Thymus (tissue), 11 donors: ENCODE data around the gene TMEM126B. TPM values are rescaled to one million over a fixed set of nuclear protein-coding genes. Genes with fewer than 3 reads are reported as not detected.
A peak's percentile ranks its signal among the peaks of the same experiment; 100 is the strongest.
"Not testable (repeated sequence)": the region's sequence is repeated elsewhere in the genome, so short reads cannot be mapped to it uniquely, and the experiment has no call there.

Source experiments
- DNase-seq, 9 donors: peaks; one replicate each; pipeline ENCODE4 v3.0.0-alpha.2; 2013; ENCODE audit warnings: low spot score in 9 of 9, low read depth in 6 of 9, missing footprints in 1 of 9
- H3K27ac ChIP-seq, 2 donors: one replicate each; pipeline ENCODE4 v1.5.1; 2013; ENCODE audit warnings: control low read depth in 1 of 2, low read depth in 1 of 2, low read length in 1 of 2, mild to moderate bottlenecking in 1 of 2, moderate library complexity in 1 of 2
- H3K27me3 ChIP-seq, 2 donors: one replicate each; pipeline ENCODE4 v1.5.1; 2013; ENCODE audit warnings: low read length in 1 of 2; ENCODE audit not compliant: control insufficient read depth in 2 of 2, insufficient read depth in 1 of 2
- H3K36me3 ChIP-seq, 2 donors: one replicate each; pipeline ENCODE4 v1.5.1; 2013; ENCODE audit warnings: low read length in 1 of 2, mild to moderate bottlenecking in 1 of 2, moderate library complexity in 1 of 2; ENCODE audit not compliant: control insufficient read depth in 2 of 2, insufficient read depth in 2 of 2
- H3K4me1 ChIP-seq, 2 donors: one replicate each; pipeline ENCODE4 v1.5.1; 2013; ENCODE audit warnings: low read length in 2 of 2; ENCODE audit not compliant: control insufficient read depth in 2 of 2, insufficient read depth in 2 of 2
- H3K4me3 ChIP-seq, 2 donors: one replicate each; pipeline ENCODE4 v1.5.1; 2013; ENCODE audit warnings: low read length in 2 of 2, control low read depth in 1 of 2, mild to moderate bottlenecking in 1 of 2
- H3K9me3 ChIP-seq, 2 donors: one replicate each; pipeline ENCODE4 v1.5.1; 2013; ENCODE audit warnings: low read length in 1 of 2, mild to moderate bottlenecking in 1 of 2; ENCODE audit not compliant: control insufficient read depth in 2 of 2, insufficient read depth in 1 of 2
- WGBS: extraction: QIAGEN DNeasy Blood & Tissue Kit; methylation state at CpG from one replicate; pipeline ENCODE4 v1.1.7; 2013; 5-methylcytosine and 5-hydroxymethylcytosine counted together
- polyA plus RNA-seq: library from polyadenylated mRNA; stranded (reverse); fragments of 200-250 nt; gene quantifications from one replicate; pipeline ENCODE4 v1.2.3, GENCODE V29; 2013
- total RNA-seq: library from RNA; stranded (reverse); fragments of 120-200 nt; gene quantifications from one replicate; pipeline ENCODE4 v1.2.4, GENCODE V29; 2013
- donor health status: healthy.

TMEM126B gene
- total and polyA plus RNA-seq, 2 donors = 57.5 to 107 TPM

GRCh38 chr11:85654343-85654742 lies 25.9 kb downstream of the TMEM126B start:
- not testable (repeated sequence) for H3K27me3 ChIP-seq, DNase-seq, H3K9me3 ChIP-seq, H3K27ac ChIP-seq, H3K4me1 ChIP-seq, H3K4me3 ChIP-seq
- 99% methylated on average over 4 of the region's 4 CpGs for WGBS
- H3K36me3 ChIP-seq = peaks cover 0 to 42% of the 10 kb centered on the region in 2 donors

DNA sequence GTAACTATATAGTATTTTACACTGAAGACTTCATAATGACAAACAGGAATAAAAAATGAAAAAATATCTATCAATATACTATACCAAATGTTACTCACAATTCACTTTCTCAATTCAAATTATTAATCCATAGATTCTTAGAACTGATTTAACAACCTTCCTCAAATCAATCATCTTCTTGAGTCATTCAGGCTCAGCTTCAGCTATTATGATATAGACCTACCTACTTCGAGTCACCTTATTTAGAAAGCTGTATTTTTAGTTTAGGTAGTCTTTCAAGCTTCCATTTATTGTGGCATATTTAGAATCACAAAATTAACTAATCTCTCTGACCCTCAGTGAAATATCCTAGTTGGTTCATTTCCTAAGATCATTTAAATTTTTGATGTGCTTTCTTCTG lies 28.4 kb downstream of the TMEM126B start:
- no peaks in the 10 kb centered on the region for H3K9me3 ChIP-seq
- WGBS = 99% methylated on average over 1 of the region's 1 CpG
- H3K4me1 ChIP-seq = no peaks in the 10 kb centered on the region
- H3K27ac ChIP-seq = no peak overlapping the region
- peaks cover 0 to 50% of the 10 kb centered on the region in 2 donors for H3K36me3 ChIP-seq
- H3K4me3 ChIP-seq = no peak overlapping the region
- no peaks in the 10 kb centered on the region for H3K27me3 ChIP-seq
- DNase-seq = no peak

DNA sequence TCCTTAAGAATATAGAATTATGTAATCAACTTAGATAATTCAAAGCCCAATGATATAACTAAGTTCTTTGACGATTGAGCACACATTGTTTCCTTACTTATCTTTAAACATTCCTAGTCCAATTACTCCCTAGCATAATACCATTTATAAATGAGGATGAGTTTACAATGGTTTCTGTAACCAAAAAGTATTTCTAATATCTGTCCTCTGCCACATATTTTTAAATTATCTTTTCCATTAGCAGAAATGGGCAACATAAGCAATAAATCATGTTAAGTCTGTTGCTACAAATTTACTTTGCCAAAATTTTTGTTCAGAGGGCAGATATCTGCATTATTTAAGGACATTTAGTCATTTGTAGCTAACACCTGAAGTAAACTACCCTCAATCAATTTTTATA lies 29.8 kb downstream of the TMEM126B start:
- no peaks in the 10 kb centered on the region for H3K9me3 ChIP-seq
- H3K36me3 ChIP-seq = peaks cover 0 to 52% of the 10 kb centered on the region in 2 donors
- WGBS = 94% methylated on average over 1 of the region's 1 CpG
- no peaks in the 10 kb centered on the region for H3K27me3 ChIP-seq
- peaks cover 2 to 3% of the 10 kb centered on the region in 2 donors for H3K4me1 ChIP-seq
- H3K4me3 ChIP-seq = no peak overlapping the region
- no peak for DNase-seq
- H3K27ac ChIP-seq = no peak overlapping the region

DNA sequence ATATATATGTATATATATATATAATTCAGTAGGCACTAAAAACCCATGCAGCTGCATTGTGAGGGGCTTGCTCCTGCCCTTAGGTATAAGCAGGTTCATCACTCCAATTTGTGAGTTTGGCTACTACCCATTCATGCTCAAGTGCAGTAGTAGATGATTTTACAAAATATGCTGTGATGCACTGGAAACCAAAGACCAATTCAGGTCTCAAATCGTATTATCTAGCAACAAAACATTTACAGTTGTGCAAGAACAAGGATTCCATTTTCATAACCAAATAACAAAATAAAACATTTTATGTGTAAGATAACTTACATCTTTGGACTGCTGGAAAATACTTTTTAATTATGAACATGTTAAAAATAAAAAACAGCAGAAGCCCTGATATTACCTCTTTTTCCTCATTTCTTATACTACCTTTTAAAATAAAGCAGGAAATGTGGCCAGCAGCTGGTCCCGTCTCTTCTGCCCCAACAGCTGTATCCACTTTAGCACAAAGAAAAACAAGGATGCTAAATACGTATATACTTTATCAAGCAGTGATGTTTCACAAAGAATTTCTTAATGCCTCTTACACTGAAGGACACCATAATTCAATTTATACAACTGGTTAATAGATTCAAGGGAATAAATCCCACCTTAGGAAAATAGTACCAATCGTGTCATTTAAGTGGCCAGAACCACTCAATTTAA lies 33.7 kb downstream of the TMEM126B start:
- Histone ChIP-seq H3K9me3 (peaks cover 0 to 3% of the 10 kb centered on the region in 2 donors), H3K36me3 (peaks cover 0 to 31% of the 10 kb centered on the region in 2 donors), H3K4me3 (peak overlapping the region; percentile 32 to 97), H3K27ac (no peak overlapping the region), H3K27me3 (no peaks in the 10 kb centered on the region), H3K4me1 (peaks cover 4 to 5% of the 10 kb centered on the region in 2 donors)
- peak in 1 of 9 donors; percentile 2 for DNase-seq
- 31% methylated on average over 4 of the region's 4 CpGs for WGBS

DNA sequence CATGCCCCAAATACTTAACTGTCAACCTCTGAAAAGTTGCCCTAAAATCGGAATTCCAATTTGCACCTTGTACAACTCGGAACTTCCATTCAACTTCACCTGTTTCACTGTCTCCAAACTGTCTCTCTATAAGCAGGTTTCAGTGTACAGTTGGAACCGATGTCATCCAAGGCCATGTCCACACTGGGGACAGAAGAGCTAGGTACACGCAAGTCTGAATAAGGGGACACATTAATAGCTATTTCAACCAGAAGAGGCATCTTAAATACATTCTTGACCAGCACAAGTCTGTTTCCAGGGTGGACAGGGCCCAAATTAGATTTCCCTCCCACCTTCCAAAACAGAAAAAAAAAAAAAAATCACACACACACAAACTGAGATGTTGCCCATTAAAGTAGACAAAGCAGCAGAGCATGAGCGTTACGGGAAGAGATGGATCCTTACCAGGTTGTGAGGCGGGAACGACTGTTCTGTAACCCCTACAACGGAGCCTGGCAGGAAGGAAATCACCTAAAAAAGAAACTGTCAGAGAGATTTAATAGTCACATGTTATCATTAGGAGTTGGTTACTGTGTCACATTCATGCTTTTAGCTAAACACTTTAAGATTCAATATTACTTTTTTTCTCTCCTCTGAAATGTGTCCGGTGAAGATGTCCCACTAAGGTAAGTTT lies 34.8 kb downstream of the TMEM126B start:
- Histone ChIP-seq H3K4me1 (peaks cover 4 to 5% of the 10 kb centered on the region in 2 donors), H3K4me3 (peak overlapping the region; percentile 80 to 97), H3K9me3 (peaks cover 0 to 3% of the 10 kb centered on the region in 2 donors), H3K36me3 (peaks cover 0 to 29% of the 10 kb centered on the region in 2 donors), H3K27ac (peak overlapping the region in 1 of 2 donors; percentile 98), H3K27me3 (no peaks in the 10 kb centered on the region)
- DNase-seq = peak in 2 of 9 donors; percentile 23 to 37
- WGBS = 12% methylated on average over 10 of the region's 10 CpGs

DNA sequence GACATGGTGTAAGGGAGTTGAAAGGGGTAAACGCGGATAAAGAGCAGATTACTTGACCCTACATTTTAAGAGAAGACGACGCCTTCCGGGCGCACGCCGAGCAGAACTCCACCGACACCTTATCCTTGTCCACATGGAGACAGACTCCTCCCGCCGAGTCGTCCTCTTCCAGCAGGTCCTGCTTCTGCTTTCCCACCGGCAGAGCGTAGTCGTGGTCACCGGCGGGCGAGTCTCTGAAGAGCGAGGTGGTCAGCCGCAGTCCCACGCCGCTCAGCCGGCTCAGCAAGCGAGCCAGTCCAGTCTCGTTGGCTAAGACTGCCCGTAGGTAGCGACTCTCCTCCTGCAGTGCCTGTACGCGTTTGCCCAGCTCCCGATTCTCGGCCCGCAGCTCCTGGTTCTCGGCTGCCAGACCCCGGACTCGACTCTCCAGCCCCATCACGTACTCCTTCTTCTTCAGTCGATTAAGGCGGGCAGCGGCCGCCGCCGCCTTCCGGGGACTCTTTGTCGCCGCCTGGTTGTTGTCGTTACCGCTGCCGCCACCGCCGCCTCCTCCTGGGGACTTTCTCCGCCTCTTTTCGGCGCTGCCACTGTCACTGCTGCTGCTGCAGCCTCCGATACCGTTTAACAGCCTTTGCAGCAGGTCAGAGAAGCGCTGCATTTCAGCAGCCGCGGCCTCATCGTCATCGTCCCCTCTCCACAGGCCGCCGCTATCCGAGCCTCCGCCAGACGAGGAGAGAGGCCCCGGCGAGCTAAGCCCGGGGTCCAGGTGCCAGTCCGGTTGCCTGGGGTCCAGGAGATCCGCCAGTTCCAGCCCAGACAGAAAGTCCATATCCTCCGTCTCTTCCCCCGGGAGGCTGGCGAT lies 35.6 kb downstream of the TMEM126B start:
- WGBS = under 1% methylated on average over 73 of the region's 73 CpGs
- peak overlapping the region; percentile 98 to 99 for H3K27ac ChIP-seq
- peaks cover 0 to 3% of the 10 kb centered on the region in 2 donors for H3K9me3 ChIP-seq
- peak in 7 of 9 donors; percentile 69 to 92 (median 80) for DNase-seq
- no peaks in the 10 kb centered on the region for H3K27me3 ChIP-seq
- H3K4me3 ChIP-seq = peak overlapping the region; percentile 80 to 97
- peaks cover 0 to 24% of the 10 kb centered on the region in 2 donors for H3K36me3 ChIP-seq
- peaks cover 4 to 5% of the 10 kb centered on the region in 2 donors for H3K4me1 ChIP-seq

- WGBS = under 1% methylated on average over 67 of the region's 67 CpGs
Observed at GRCh38 chr11:85664615-85665481, 36.5 kb downstream of the TMEM126B start, which contains the start of gene CREBZF. Gene CREBZF (minus strand): TSS chr11:85665129. CDS start chr11:85664875, 254 bp downstream.

GRCh38 chr11:85665733-85666132 lies 37.3 kb downstream of the TMEM126B start:
- Histone ChIP-seq H3K4me3 (no peak overlapping the region), H3K27me3 (no peaks in the 10 kb centered on the region), H3K4me1 (peaks cover 4 to 5% of the 10 kb centered on the region in 2 donors), H3K36me3 (peaks cover 0 to 8% of the 10 kb centered on the region in 2 donors), H3K27ac (no peak overlapping the region), H3K9me3 (peaks cover 0 to 3% of the 10 kb centered on the region in 2 donors)
- WGBS = 81% methylated on average over 5 of the region's 5 CpGs
- peak in 1 of 9 donors; percentile 7 for DNase-seq

More at GRCh38 chr11:85664615-85665481, 36.5 kb downstream of the TMEM126B start, which contains the start of gene CREBZF:
- peak within 1 kb of the TSS; percentile 98 to 99 for H3K27ac ChIP-seq
- peak within 1 kb of the TSS; percentile 80 to 97 for H3K4me3 ChIP-seq
- peak; percentile 82 to 95 (median 86) for DNase-seq
- no peaks in the 10 kb centered on the region for H3K27me3 ChIP-seq
- H3K4me1 ChIP-seq = peaks cover 4 to 5% of the 10 kb centered on the region in 2 donors
- peaks cover 0 to 3% of the 10 kb centered on the region in 2 donors for H3K9me3 ChIP-seq
- H3K36me3 ChIP-seq = peaks cover 0 to 16% of the 10 kb centered on the region in 2 donors
